ENCODE measurements around the gene MDFIC. TPM values are rescaled to one million over a fixed set of nuclear protein-coding genes. Genes with fewer than 3 reads are reported as not detected.

MDFIC gene
- total RNA-seq, 2 experiments from 2014 or later = 58.0 to 84.1 TPM

GRCh38 chr7:114931656-114932011 lies 9.7 kb downstream of the MDFIC start:
- CTCF ChIA-PET = interaction anchor here (1.0 to 1.7 kb wide), 2 partner anchors 8 to 286 kb away, joined by 3 to 4 read pairs; no protein-coding TSS in a partner anchor
- peak; percentile 57 for DNase-seq
- no peaks in the 10 kb centered on the region for H3K27me3 Mint-ChIP-seq
- H3K4me1 Mint-ChIP-seq = peaks cover 51% of the 10 kb centered on the region
- H3K9me3 Mint-ChIP-seq (ENCODE audit: low read depth) = no peaks in the 10 kb centered on the region
- peak overlapping the region; percentile 68 for H3K4me3 Mint-ChIP-seq
- peak; percentile 56 for ATAC-seq
- peaks cover 23% of the 10 kb centered on the region for H3K36me3 Mint-ChIP-seq
- peak overlapping the region; percentile 79 for H3K27ac Mint-ChIP-seq

- H3K27me3 Mint-ChIP-seq = no peaks in the 10 kb centered on the region
- ATAC-seq = no peak
- H3K4me3 Mint-ChIP-seq = peak overlapping the region; percentile 12
- DNase-seq = no peak
- H3K27ac Mint-ChIP-seq = peak overlapping the region; percentile 58
- peaks cover 27% of the 10 kb centered on the region for H3K36me3 Mint-ChIP-seq
- H3K9me3 Mint-ChIP-seq (ENCODE audit: low read depth) = no peaks in the 10 kb centered on the region
- peaks cover 49% of the 10 kb centered on the region for H3K4me1 Mint-ChIP-seq
- CTCF ChIA-PET = interaction anchor here (0.7 to 1.7 kb wide), 3 partner anchors 9 to 856 kb away, joined by 3 to 5 read pairs (median 4); partner anchors contain the start of gene MDFIC
Observed at GRCh38 chr7:114932991-114933390, 11.1 kb downstream of the MDFIC start.

GRCh38 chr7:114933658-114934057 lies 11.8 kb downstream of the MDFIC start:
- H3K36me3 Mint-ChIP-seq = peaks cover 30% of the 10 kb centered on the region
- no peak for ATAC-seq
- DNase-seq = no peak
- H3K4me3 Mint-ChIP-seq = no peak overlapping the region
- no peak overlapping the region for H3K27ac Mint-ChIP-seq
- CTCF ChIA-PET = interaction anchor here (0.7 kb wide), 2 partner anchors 12 to 856 kb away, joined by 3 to 5 read pairs; partner anchors contain the start of gene MDFIC
- H3K9me3 Mint-ChIP-seq (ENCODE audit: low read depth) = peaks cover 1% of the 10 kb centered on the region
- no peaks in the 10 kb centered on the region for H3K27me3 Mint-ChIP-seq
- peaks cover 50% of the 10 kb centered on the region for H3K4me1 Mint-ChIP-seq

- Mint-ChIP-seq H3K4me3 (no peak overlapping the region), H3K27me3 (no peaks in the 10 kb centered on the region), H3K36me3 (peaks cover 31% of the 10 kb centered on the region), H3K4me1 (peaks cover 51% of the 10 kb centered on the region), H3K9me3 (ENCODE audit: low read depth) (peaks cover 2% of the 10 kb centered on the region), H3K27ac (no peak overlapping the region)
- ATAC-seq = no peak
- DNase-seq = no peak
- CTCF ChIA-PET = no interaction called here
Observed at GRCh38 chr7:114934086-114934485, 12.2 kb downstream of the MDFIC start.

- CTCF ChIA-PET = interaction anchor here (0.7 kb wide), 1 partner anchor 8 kb away, joined by 3 read pairs; no protein-coding TSS in a partner anchor
- Mint-ChIP-seq H3K9me3 (ENCODE audit: low read depth) (peaks cover 2% of the 10 kb centered on the region), H3K27ac (no peak overlapping the region), H3K4me3 (no peak overlapping the region), H3K4me1 (peaks cover 53% of the 10 kb centered on the region), H3K36me3 (peaks cover 33% of the 10 kb centered on the region), H3K27me3 (no peaks in the 10 kb centered on the region)
- DNase-seq (no peak), ATAC-seq (no peak)
Observed at GRCh38 chr7:114934713-114935112, 12.8 kb downstream of the MDFIC start.

- peaks cover 45% of the 10 kb centered on the region for H3K36me3 Mint-ChIP-seq
- no peak for ATAC-seq
- H3K4me3 Mint-ChIP-seq = no peak overlapping the region
Observed at GRCh38 chr7:114936471-114936870, 14.6 kb downstream of the MDFIC start.

GRCh38 chr7:114937446-114937845 lies 15.6 kb downstream of the MDFIC start:
- Mint-ChIP-seq H3K36me3 (peaks cover 52% of the 10 kb centered on the region), H3K9me3 (ENCODE audit: low read depth) (peaks cover 5% of the 10 kb centered on the region), H3K27me3 (no peaks in the 10 kb centered on the region), H3K4me1 (peaks cover 55% of the 10 kb centered on the region), H3K27ac (no peak overlapping the region), H3K4me3 (no peak overlapping the region)
- CTCF ChIA-PET = no interaction called here
- DNase-seq (no peak), ATAC-seq (no peak)

More at GRCh38 chr7:114936471-114936870, 14.6 kb downstream of the MDFIC start:
- Mint-ChIP-seq H3K27me3 (no peaks in the 10 kb centered on the region), H3K4me1 (peaks cover 59% of the 10 kb centered on the region), H3K9me3 (ENCODE audit: low read depth) (peaks cover 5% of the 10 kb centered on the region), H3K27ac (no peak overlapping the region)
- no peak for DNase-seq
- CTCF ChIA-PET = no interaction called here

DNA sequence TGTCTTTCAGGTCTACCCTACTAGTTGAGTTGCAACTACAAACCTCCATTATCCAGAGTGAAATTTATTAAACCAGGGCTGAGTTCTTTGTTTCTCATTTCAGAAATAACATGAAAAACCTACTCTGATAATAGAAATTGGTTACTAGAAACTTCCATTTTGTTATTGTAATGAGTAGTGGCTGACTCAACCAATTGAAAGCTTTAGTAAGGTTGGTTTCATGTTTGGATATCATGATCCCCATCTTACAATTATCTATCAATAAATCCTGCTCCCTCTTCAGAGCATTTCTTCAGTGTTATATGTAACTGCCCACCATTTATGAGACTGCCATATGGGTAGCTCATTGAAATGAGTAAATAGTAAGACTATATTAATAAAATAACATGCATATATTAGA lies 16.9 kb downstream of the MDFIC start:
- peaks cover 52% of the 10 kb centered on the region for H3K4me1 Mint-ChIP-seq
- no peak overlapping the region for H3K27ac Mint-ChIP-seq
- peaks cover 56% of the 10 kb centered on the region for H3K36me3 Mint-ChIP-seq
- ATAC-seq = no peak
- H3K27me3 Mint-ChIP-seq = no peaks in the 10 kb centered on the region
- CTCF ChIA-PET = interaction anchor here (1.9 kb wide), 1 partner anchor 73 kb away, joined by 12 read pairs; no protein-coding TSS in a partner anchor
- DNase-seq = no peak
- H3K4me3 Mint-ChIP-seq = no peak overlapping the region
- peaks cover 5% of the 10 kb centered on the region for H3K9me3 Mint-ChIP-seq (ENCODE audit: low read depth)

GRCh38 chr7:114939484-114940097 lies 17.7 kb downstream of the MDFIC start:
- Mint-ChIP-seq H3K36me3 (peaks cover 57% of the 10 kb centered on the region), H3K27me3 (no peaks in the 10 kb centered on the region), H3K4me1 (peaks cover 47% of the 10 kb centered on the region), H3K27ac (no peak overlapping the region), H3K4me3 (no peak overlapping the region), H3K9me3 (ENCODE audit: low read depth) (peaks cover 5% of the 10 kb centered on the region)
- CTCF ChIA-PET = interaction anchor here (0.8 to 1.9 kb wide), 2 partner anchors 58 to 74 kb away, joined by 3 to 12 read pairs; no protein-coding TSS in a partner anchor
- DNase-seq = no peak
- ATAC-seq = no peak

DNA sequence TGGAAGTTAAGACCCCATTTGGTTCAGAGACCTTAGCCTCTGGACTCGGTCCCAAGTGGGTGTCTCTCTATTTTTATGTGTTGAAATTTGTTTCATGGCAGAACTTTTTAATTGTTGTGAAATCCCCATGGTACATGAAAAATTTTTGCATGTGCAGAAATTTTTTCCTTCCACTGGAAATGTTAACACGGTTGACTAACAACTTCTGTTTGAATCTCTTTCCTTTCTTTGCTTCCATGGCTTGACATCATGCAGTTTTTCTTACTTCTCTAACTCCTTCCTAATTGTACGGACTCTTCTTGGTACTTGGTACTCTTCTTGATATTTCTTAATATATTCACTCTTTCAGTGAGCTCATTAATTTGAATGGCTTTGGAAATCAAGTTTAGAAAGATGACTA lies 18.3 kb downstream of the MDFIC start:
- ATAC-seq (no peak), DNase-seq (no peak)
- Mint-ChIP-seq H3K27ac (no peak overlapping the region), H3K27me3 (no peaks in the 10 kb centered on the region), H3K9me3 (ENCODE audit: low read depth) (peaks cover 5% of the 10 kb centered on the region), H3K4me3 (no peak overlapping the region), H3K4me1 (peaks cover 42% of the 10 kb centered on the region), H3K36me3 (peaks cover 61% of the 10 kb centered on the region)
- CTCF ChIA-PET = interaction anchor here (0.8 to 1.9 kb wide), 2 partner anchors 57 to 75 kb away, joined by 3 to 12 read pairs; no protein-coding TSS in a partner anchor

DNA sequence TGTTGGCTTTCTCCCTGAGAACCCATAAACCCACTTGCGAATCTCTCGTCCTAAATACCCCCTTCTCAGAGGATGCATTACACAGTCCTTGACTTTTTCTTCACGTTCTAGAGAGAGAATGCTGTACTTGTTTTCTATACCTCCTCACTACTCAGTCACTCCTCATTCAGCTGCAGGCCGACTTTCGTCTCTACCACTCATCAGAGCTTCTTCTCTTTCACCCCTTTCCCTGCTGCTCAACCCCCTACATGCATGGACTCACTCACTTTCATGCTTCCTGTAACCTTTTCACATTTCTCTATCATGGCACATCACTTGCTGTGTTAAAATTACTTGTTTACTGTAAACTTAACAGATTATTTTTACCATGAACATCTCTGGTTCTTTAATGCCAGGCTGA lies 19.8 kb downstream of the MDFIC start:
- Mint-ChIP-seq H3K9me3 (ENCODE audit: low read depth) (peaks cover 5% of the 10 kb centered on the region), H3K27me3 (no peaks in the 10 kb centered on the region), H3K27ac (no peak overlapping the region), H3K4me3 (no peak overlapping the region), H3K36me3 (peaks cover 65% of the 10 kb centered on the region), H3K4me1 (peaks cover 32% of the 10 kb centered on the region)
- ATAC-seq = no peak
- CTCF ChIA-PET = interaction anchor here (0.6 kb wide), 1 partner anchor 33 kb away, joined by 3 read pairs; no protein-coding TSS in a partner anchor
- DNase-seq = no peak

GRCh38 chr7:114942446-114943175 lies 20.7 kb downstream of the MDFIC start:
- Mint-ChIP-seq H3K4me1 (peaks cover 30% of the 10 kb centered on the region), H3K9me3 (ENCODE audit: low read depth) (peaks cover 5% of the 10 kb centered on the region), H3K27me3 (no peaks in the 10 kb centered on the region), H3K4me3 (no peak overlapping the region), H3K36me3 (peaks cover 70% of the 10 kb centered on the region), H3K27ac (no peak overlapping the region)
- CTCF ChIA-PET = no interaction called here
- DNase-seq (no peak), ATAC-seq (no peak)

DNA sequence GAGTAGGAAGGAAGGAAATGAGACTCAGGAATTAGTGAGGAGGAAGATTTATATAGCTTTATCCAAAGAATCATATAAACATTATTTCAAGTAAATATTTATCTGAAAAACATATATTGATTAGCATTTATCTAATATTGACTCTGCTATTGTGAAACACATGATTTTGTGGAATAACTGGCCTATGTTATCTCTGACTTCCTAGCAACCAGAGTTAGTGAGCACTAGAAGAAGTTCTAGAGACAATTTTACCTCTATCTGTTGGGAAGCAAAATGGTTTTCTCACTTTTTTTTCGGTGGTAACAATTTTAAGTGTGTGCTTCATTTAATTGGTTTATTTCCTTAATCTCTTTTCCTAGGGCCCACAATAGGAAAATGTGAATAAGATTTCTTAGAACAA lies 21.6 kb downstream of the MDFIC start:
- CTCF ChIA-PET = interaction anchor here (0.8 kb wide), 1 partner anchor 15 kb away, joined by 3 read pairs; no protein-coding TSS in a partner anchor
- H3K27me3 Mint-ChIP-seq = no peaks in the 10 kb centered on the region
- no peak overlapping the region for H3K4me3 Mint-ChIP-seq
- DNase-seq = no peak
- peaks cover 4% of the 10 kb centered on the region for H3K9me3 Mint-ChIP-seq (ENCODE audit: low read depth)
- H3K27ac Mint-ChIP-seq = no peak overlapping the region
- ATAC-seq = no peak
- H3K4me1 Mint-ChIP-seq = peaks cover 35% of the 10 kb centered on the region
- H3K36me3 Mint-ChIP-seq = peaks cover 73% of the 10 kb centered on the region

Measured in activated CD8-positive, alpha-beta memory T cell treated with anti-CD3 and anti-CD28 coated beads, Interleukin-2, amount 10 ng/mL, durations not matched to agents 7 days and 5 days (primary cell).